Subcutaneous adipose tissue (tissue), 4 donors: ENCODE measurements around the gene ACVR1. TPM values are rescaled to one million over a fixed set of nuclear protein-coding genes. Genes with fewer than 3 reads are reported as not detected.

ENCODE experiments used
- total RNA-seq, 4 donors: library from RNA; depleted of rRNA; stranded (reverse); fragments of >200 nt; gene quantifications; one replicate each; pipeline ENCODE4 v1.1.0, GENCODE V29; 2016
- TF ChIP-seq, protein P1 (sequence below): fragments of 450-650 bp; IDR thresholded peaks from one replicate; pipeline ENCODE4 v1.5.1; 2016; ENCODE audit warnings: low read depth, mild to moderate bottlenecking, control low read depth, antibody characterized with exemption, moderate library complexity

Gene ACVR1
- total RNA-seq, 4 donors from 2014 or later = 34.7 to 49.6 (median 44.2) TPM

- TF ChIP-seq, protein P1, sequence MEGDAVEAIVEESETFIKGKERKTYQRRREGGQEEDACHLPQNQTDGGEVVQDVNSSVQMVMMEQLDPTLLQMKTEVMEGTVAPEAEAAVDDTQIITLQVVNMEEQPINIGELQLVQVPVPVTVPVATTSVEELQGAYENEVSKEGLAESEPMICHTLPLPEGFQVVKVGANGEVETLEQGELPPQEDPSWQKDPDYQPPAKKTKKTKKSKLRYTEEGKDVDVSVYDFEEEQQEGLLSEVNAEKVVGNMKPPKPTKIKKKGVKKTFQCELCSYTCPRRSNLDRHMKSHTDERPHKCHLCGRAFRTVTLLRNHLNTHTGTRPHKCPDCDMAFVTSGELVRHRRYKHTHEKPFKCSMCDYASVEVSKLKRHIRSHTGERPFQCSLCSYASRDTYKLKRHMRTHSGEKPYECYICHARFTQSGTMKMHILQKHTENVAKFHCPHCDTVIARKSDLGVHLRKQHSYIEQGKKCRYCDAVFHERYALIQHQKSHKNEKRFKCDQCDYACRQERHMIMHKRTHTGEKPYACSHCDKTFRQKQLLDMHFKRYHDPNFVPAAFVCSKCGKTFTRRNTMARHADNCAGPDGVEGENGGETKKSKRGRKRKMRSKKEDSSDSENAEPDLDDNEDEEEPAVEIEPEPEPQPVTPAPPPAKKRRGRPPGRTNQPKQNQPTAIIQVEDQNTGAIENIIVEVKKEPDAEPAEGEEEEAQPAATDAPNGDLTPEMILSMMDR = no peak
Observed at GRCh38 chr2:157875641-157876065, 477 bp downstream of the ACVR1 start.

DNA sequence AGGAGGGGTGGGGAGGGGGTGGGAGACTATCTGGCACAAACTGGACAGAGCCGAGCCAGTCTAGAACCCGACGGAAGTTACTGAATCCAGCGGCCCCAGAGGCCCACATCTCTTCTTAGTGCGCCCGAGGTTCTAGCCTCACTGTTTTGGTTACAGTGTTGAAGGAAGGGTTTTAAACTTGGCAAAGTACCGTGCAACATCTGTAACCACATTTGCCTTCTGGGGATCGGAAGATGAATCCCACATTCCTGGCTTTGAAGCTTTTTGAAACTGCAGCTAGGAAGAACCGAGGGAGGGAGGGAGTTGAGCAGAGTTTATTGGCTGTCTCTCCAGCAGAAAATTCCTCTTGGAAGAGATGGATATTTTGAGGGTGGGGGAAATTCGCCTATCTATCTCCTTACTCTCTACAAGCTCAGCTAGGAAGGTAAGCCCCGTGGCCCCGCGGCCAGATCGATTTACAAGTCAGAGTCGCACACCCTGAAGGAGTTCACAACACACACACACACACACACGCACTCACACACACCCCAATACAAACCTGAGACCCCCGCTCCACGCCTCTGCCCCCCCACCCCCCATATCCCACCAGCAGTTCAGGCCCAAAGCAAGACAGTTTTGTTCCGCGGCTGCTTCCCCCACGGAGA, 1.0 kb downstream of the ACVR1 start:
- TF ChIP-seq, protein P1 = no peak

DNA sequence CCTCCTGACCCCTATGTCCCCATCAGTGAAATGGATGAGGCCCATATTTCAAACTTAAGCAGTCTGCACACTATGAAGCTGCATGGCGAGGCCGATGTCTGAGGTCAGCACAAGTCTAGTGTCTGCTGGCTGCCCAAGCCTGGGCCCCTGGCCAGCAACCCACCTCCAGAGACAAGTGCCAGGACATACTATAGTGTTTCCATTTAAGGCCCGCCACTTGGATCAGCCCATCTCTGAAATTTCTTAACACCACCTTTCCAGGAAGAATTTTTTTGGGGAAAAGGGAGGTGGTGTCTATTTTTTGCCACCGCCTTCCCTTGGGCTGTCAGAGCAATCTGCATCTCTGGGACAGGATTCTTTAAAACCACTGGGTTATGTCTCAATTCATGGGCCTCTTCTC, 1.8 kb downstream of the ACVR1 start:
- TF ChIP-seq, protein P1 = no peak

DNA sequence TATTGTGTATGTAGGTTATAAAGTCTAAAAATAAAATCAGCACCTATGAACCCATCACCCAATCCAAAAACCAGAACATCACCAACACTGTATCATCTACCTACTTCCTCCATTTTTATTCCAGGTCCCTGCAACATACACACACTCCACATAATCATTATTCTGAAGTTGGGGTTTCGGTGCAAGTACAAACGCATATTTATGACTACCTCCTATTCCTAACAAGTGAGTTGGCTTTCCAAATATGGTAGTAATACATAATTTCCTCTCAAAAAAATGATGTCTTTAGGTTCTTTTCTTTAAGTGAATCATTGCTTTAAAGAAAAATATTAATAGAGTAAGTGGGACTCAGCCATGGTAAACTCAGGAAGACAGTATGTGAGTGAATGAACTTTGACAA, 3.3 kb downstream of the ACVR1 start:
- TF ChIP-seq, protein P1 = no peak

- TF ChIP-seq, protein P1 = no peak
Observed at GRCh38 chr2:157871415-157871814, 4.7 kb downstream of the ACVR1 start.

GRCh38 chr2:157868993-157869392, 7.1 kb downstream of the ACVR1 start:
- TF ChIP-seq, protein P1 = no peak

DNA sequence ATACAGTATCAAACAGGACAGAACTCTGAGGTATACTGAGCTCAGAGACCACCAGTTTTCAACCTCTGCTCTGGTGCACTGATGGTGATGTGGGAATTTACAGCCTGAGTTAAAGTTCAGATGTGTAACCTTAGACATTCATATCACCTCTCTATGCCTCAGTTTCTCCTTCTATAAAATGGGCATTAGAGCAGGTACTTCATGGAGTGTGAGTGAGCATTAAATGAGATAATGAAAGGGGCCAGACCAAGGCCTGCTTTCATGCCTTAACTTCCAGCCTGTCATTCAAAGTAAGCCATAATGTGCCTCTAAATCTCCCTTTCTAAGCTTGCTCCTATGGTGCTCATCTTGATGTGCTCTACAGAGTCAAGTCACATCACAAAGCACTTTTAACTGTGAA, 8.4 kb downstream of the ACVR1 start:
- TF ChIP-seq, protein P1 = no peak
